ENCODE measurements around the gene TMEM259.

DNA sequence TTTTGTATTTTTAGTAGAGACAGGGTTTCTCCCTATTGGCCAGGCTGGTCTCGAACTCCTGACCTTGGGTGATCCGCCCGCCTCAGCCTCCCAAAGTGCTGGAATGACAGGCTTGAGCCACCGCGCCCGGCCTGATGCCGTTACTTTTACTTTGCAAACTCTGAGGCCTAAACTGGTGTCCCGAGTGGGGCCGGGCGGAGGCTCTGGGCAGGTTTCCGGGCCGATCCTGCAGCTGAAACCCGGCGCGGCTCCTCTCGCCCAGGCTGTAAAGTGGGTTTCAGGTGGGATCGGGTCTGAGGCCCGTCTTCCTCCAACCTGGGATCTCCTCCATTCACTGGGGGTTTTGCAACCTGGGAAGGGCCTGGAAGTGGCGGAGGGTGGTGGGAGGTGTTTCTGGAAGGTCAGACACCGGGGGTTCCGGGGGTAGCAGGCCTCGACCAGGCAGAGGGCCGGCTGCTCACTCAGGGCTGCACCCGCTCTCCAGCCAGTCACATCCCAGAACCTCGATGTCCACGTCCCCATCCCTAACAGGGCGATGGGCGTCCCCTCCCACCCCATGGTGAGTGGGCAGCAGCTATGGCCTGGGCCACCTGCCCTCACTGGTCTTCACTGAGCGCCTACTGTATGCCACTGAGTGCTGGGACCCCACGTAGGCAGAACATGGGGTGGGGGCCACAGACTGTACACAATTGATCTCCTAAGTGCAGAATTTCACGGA lies 58.1 kb downstream of the TMEM259 start:
- TF ChIP-seq, protein P1, sequence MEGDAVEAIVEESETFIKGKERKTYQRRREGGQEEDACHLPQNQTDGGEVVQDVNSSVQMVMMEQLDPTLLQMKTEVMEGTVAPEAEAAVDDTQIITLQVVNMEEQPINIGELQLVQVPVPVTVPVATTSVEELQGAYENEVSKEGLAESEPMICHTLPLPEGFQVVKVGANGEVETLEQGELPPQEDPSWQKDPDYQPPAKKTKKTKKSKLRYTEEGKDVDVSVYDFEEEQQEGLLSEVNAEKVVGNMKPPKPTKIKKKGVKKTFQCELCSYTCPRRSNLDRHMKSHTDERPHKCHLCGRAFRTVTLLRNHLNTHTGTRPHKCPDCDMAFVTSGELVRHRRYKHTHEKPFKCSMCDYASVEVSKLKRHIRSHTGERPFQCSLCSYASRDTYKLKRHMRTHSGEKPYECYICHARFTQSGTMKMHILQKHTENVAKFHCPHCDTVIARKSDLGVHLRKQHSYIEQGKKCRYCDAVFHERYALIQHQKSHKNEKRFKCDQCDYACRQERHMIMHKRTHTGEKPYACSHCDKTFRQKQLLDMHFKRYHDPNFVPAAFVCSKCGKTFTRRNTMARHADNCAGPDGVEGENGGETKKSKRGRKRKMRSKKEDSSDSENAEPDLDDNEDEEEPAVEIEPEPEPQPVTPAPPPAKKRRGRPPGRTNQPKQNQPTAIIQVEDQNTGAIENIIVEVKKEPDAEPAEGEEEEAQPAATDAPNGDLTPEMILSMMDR (IDR thresholded peaks at IDR 0.05) = no peak
- no peak for TF ChIP-seq EZH2 (IDR thresholded peaks at IDR 0.05; ENCODE audit: borderline replicate concordance, insufficient read depth, low read depth, low read length, poor library complexity, severe bottlenecking)
